NK-92 (cell line): ENCODE data around the gene TM4SF18.
"Not testable (repeated sequence)": the region's sequence is repeated elsewhere in the genome, so short reads cannot be mapped to it uniquely, and the experiment has no call there.

ENCODE experiments used
- DNase-seq: peaks from one replicate; lab custom pipeline; 2025; ENCODE audit not compliant: unreplicated experiment; lab: John Stamatoyannopoulos, UW

TM4SF18 gene

DNA sequence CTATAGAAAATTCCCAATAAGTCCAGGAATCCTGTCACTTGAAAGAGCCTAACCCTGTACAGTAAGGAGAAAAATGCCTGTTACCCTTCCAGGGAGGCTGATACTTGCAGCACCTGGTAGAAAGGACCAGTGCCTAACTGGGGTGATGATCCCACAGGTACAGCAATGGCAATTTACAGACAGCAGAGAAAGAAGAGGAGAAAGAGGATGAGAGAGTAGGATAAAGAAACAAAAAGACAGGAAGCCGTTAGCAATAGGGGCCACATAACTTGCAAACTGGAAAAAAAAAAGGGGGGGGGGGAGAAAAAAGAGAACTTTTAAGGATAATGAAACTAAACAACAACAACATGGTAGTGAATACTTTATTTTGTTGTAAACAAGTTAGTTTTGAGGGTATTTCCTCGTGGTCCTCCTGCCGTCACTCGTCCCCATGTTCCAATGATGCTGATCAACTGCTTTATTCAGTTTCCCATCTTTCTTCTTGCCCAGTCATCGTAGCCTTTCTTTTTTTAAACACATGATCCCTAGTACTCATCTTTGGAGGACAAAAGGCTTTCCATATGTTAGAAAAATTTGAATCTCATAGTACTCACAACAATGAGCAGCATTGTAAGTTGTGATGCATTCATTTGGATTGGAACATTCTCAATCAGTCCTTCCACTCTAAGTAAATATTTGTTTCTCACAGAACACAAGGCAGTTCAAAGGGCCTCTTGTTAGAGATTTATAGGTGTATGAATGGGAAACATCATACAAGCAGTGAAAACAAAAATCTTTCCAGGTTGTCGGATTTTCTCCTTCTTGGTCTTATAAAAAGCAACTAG lies 35.5 kb upstream of the TM4SF18 start:
- no peak for DNase-seq

- no peak for DNase-seq
Observed at GRCh38 chr3:149368201-149368673, 34.8 kb upstream of the TM4SF18 start.

DNA sequence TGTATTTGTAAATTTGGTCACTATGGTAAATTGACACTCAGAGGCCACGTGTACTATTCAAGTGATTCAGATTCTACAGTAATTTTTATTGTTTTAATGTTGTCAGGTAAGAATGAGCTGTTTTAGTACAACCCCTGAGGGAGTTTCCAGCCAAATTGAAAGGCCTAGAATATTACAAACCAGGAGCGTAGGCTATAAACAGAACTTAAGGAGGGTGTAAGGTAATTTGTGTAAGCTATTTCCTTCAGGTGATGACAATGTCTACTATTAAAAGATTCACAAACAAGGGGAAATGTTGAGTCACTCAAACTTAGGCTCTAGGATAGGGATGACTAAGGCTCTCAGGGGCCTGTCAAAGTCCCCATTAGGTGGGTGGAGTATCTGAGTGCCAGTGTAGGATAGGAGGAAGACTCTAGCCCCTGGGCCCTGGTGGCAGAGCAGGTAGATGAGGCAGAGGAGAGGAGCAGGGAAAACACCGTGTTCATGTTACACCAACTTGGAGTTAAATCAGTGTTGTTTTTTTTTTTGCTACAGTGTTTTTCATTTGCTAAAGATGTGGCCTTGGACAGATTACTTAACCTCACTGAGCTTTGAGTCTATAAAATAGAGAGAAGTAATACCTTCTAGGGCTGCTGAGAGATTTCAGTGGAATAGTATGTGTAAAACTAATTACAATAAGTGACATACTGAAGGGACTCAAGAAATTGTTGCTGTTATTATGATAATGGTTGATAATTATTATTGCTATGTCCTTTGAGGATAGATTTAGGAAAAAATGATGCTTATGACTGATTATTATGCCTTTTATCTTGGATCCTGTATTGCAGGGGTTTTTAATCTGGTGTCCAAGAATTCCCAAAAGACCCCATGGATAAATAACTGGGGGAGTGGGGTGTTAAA lies 33.8 kb upstream of the TM4SF18 start:
- DNase-seq, result no peak

- DNase-seq, result no peak
Observed at GRCh38 chr3:149366031-149366430, 32.6 kb upstream of the TM4SF18 start.

DNA sequence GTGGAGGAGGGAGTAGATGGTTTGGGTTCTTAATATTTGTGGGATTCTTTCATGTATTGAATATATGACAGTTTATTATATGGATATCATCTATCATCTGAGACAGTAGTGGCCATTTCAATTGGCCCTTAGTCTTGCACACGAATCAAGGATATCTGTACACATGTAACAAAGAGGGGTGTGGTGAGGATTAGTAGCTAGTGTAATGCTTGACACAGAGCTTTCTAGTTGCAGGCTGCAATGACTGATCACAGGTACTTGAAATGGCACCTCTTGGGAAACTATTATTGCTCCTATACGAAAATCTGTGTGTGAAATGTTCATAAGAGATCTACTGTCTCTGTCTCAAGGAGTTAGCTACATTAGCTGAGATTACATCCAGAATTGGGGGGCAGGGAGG lies 31.2 kb upstream of the TM4SF18 start:
- DNase-seq, result no peak

DNA sequence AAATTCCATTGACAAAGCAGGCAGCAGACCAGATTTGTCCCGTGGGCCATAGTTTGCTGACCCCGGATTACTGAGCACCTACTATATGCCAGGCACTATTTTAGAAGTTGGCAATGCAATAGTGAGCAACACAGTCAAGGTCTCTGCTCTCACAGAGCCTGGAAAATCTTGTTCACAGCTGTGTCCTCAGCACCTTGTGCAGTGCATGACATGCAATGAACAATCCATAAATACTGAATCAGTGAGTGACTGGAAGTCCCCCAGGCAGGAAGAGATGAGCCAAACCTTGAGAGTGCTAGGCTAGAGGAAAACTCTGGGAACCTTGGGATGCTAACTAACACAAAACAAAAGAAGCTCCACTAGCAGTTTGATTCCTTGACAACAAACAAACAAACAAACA lies 29.6 kb upstream of the TM4SF18 start:
- no peak for DNase-seq

DNA sequence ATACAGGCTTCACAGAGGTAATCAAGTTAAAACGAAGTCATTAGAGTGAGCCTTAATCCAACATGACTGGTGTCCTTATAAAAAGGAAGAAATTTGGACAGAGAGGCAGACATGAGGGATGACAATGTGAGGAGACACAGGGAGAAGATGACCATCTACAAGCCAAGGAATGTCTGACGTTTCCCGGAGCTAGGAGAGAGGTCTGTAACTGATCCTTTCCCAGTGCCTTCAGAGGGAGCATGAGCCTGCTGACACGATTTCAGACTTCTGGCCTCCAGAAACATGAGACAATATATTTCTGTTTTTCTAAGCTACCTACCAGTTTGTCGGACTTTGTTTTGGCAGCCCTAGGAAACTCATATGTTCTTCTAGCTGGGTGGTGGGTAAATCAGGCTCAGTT lies 28.9 kb upstream of the TM4SF18 start:
- no peak for DNase-seq

DNA sequence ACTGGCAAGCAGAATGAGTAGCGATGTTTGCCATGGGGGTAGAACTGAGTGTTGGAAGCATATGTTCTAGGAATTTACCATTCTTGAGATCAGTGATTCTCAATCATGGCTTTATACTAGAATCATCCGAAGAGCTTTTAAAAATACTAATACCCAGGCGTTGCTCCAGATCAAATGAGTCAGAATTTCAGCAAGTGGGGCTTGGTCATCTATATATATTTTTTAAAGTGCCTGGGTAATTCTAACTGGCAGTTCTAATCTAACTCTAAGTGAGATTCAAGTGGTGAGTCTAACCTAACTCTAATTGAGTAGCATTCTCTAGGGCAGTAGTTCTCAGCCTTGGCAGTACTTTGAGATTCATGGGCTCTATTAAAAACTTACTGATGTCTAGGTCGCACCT lies 23.2 kb upstream of the TM4SF18 start:
- DNase-seq, result no peak

DNA sequence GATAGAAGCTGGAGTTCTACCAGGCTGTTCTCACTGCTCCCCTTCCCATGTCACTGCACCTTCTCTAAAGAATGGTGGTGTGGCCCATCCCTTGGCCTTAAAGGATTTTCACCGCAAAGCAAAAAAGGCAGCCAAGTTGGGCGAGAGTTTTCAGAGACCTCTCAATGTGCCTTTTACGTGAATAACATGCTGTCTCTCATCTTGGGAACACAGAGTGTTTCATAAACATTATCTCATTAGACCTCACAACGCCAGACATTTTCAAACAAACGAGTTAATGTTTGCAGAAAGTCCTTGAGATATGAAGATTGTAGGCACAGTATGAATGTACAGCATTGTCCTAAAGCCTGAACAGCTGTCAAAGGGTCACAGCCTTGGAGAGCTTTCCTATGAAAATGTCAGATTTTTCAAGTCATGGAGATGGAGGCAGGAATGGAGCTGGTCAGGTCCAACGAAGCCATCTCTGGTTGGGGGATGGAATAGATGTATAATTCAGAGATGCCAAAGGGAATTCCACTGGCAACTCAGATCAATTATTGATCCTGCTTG lies 22.7 kb upstream of the TM4SF18 start:
- DNase-seq, result no peak

DNA sequence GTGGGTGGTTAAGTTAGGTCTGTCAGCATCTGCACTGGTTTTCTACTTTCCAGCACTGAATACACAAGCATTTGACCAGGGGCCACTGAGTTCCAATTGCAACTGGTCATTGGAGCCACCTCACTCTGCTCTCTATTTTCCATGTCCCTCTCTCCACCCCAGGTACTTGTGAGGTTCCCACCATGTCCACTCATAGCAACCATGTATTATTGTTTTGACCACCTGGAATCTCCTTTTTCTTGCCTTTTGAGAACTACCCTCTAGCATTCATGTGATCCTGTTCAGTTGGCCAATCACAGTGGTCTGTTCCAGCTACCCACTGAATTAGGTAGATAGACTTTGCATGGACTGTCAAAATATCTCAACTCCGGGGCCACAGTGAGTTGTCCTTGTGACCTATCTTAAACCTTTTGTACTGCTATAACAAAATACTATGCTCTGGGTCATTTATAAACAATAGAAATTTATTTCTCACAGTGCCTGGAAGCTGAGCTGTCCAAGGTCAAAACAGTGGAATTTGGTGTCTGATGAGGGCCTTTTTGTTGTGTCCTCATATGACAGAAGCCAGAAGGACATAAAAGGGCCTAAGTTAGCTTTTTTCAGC lies 20.2 kb upstream of the TM4SF18 start:
- no peak for DNase-seq

GRCh38 chr3:149352556-149352955 lies 19.1 kb upstream of the TM4SF18 start:
- no peak for DNase-seq

GRCh38 chr3:149343951-149344350 lies 10.5 kb upstream of the TM4SF18 start:
- DNase-seq, result no peak

GRCh38 chr3:149342413-149343380 lies 9.3 kb upstream of the TM4SF18 start:
- no peak for DNase-seq

GRCh38 chr3:149340310-149340933 lies 7.0 kb upstream of the TM4SF18 start:
- DNase-seq, result no peak

- no peak for DNase-seq
Observed at GRCh38 chr3:149339931-149340309, 6.5 kb upstream of the TM4SF18 start.

- not testable (repeated sequence) for DNase-seq
Observed at GRCh38 chr3:149337486-149337885, 4.0 kb upstream of the TM4SF18 start.

DNA sequence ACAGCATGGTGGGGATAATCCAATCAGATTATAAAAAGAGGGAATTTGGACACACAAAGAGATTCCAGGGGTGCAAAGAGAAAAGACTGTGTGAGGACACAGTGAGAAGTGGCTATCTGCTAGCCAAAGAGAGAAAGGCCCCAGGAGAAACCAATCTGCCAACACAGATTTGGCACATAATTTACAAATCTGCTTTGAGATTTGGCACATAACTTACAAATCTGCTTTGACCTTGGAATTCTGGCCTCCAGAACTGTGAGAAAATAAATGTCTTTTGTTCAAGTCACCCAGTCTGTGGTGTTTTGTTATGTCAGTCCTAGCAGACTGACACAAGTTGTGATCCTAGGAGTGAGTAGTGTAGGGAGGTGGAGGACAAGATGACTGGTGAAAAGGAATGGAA lies 3.5 kb upstream of the TM4SF18 start:
- DNase-seq, result no peak

DNA sequence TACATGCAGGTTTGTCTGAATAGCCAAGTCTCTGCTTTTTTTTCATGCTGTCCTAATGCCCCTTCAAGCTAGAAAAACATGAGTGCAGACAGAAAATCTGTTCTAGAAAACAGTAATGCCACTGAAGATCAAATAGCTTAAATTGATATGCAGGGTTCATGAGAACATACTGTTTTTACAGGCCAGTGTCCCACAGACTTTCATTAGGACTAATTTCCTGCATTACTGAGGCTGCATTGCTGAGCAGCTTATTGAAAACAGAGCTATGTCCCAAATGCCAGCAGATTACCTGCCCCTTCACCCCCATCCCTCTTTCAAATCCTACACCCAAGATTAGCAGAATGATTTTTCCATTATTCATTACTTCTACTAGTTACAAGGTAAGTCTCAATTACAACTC lies 665 bp downstream of the TM4SF18 start:
- DNase-seq, result no peak

DNA sequence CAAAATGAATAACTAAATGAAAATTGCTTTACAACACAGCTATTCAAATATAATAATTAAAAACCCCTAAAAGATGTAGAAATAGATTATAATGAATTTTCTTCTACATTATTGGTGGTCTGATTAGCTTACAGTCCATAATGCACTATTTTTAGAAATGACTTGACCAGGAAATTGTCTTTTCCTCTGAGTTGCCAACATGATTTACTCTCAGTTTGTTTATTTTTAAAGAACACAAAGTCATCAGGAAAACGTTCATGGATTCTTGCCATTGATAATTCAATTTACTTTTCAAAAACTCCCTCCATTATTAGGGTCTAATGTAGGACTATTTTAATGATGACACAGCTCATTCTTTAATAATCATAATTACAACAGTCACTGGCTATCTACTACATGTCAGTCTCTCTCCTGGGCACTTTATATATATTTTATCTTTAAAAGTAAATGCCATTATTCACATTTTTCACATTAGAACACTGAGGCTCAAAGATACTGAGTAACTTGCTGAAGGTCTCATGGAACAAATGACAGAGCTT lies 1.1 kb downstream of the TM4SF18 start:
- DNase-seq, result no peak
